HG03575 (cell line): ENCODE results near the gene RSPRY1.
"Not testable (repeated sequence)": the region's sequence is repeated elsewhere in the genome, so short reads cannot be mapped to it uniquely, and the experiment has no call there.

Experiments
- ATAC-seq: cut with Tn5 transposase; IDR thresholded peaks from one replicate; pipeline ENCODE4 v1.9.1; 2021; ENCODE audit not compliant: unreplicated experiment, insufficient number of reproducible peaks, low FRiP score; ENCODE audit errors: extremely low read depth

The RSPRY1 gene

GRCh38 chr16:57264950-57265371 lies 78.8 kb downstream of the RSPRY1 start:
- no peak for ATAC-seq

GRCh38 chr16:57265850-57266530 lies 79.9 kb downstream of the RSPRY1 start:
- ATAC-seq: no peak

- ATAC-seq: no peak
Observed at GRCh38 chr16:57266531-57267260, 80.6 kb downstream of the RSPRY1 start.

- not testable (repeated sequence) for ATAC-seq
Observed at GRCh38 chr16:57267343-57267742, 81.2 kb downstream of the RSPRY1 start.

GRCh38 chr16:57268804-57269800 lies 83.0 kb downstream of the RSPRY1 start:
- no peak for ATAC-seq

GRCh38 chr16:57270221-57271062 lies 84.3 kb downstream of the RSPRY1 start:
- ATAC-seq: no peak

GRCh38 chr16:57271063-57271345 lies 84.9 kb downstream of the RSPRY1 start:
- ATAC-seq: no peak

GRCh38 chr16:57271867-57272495 lies 85.9 kb downstream of the RSPRY1 start:
- no peak for ATAC-seq

- ATAC-seq: no peak
Observed at GRCh38 chr16:57273359-57273758, 87.2 kb downstream of the RSPRY1 start.

GRCh38 chr16:57273826-57274225 lies 87.7 kb downstream of the RSPRY1 start:
- ATAC-seq: no peak

- not testable (repeated sequence) for ATAC-seq
Observed at GRCh38 chr16:57275946-57276345, 89.8 kb downstream of the RSPRY1 start.

GRCh38 chr16:57276596-57276995 lies 90.5 kb downstream of the RSPRY1 start:
- ATAC-seq: no peak

GRCh38 chr16:57277586-57277985 lies 91.5 kb downstream of the RSPRY1 start:
- no peak for ATAC-seq

- ATAC-seq: no peak
Observed at GRCh38 chr16:57278494-57278893, 92.4 kb downstream of the RSPRY1 start.

- no peak for ATAC-seq
Observed at GRCh38 chr16:57279780-57280638, 93.9 kb downstream of the RSPRY1 start.

GRCh38 chr16:57281791-57282190 lies 95.7 kb downstream of the RSPRY1 start:
- ATAC-seq: no peak

GRCh38 chr16:57282510-57283213 lies 96.5 kb downstream of the RSPRY1 start:
- no peak for ATAC-seq
